SKM-1 (cell line): Measurements from ENCODE around the gene PIK3CG.
"Not testable (repeated sequence)": the region's sequence is repeated elsewhere in the genome, so short reads cannot be mapped to it uniquely, and the experiment has no call there.

ENCODE experiments used
- DNase-seq: peaks from one replicate; lab custom pipeline; 2025; ENCODE audit not compliant: unreplicated experiment; lab: John Stamatoyannopoulos, UW

Gene PIK3CG

DNA sequence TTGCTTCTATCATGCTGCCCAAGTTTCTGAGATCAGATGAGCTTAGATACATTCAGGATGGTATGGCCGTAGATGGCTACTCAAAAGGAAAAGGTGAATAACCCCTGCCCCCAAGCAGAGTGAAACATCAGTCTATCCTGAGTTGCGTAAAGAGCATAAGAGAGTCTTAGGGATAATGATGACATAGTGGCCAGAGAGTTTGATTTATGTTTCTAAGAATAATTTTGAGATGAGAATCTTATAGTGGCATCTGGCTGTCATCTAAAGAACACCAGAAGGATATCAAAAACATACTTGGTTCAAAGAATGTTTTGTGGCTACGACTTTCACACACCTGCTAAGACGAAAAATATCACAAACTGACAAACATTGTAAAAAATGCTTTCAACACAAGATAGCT, 20.6 kb downstream of the PIK3CG start:
- no peak for DNase-seq

DNA sequence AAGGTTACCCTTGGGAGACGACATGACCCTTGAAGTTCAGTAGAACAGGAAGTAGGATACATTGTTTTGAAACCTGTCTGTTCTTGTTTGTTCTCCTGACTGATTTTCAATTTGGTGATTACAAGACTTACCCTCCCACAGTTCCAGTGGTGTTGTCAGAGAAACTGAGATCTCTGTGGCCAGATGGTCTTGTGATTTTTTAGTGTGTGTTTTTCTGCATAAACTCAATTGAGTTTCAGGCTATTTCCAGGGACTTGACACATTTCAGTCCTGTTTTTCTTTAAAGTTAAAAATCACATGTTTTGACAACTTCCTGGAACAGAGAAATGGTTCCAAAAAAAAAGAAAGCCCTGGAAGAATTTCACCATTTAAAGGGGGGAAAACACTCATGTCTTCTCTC, 22.3 kb downstream of the PIK3CG start:
- no peak for DNase-seq

DNA sequence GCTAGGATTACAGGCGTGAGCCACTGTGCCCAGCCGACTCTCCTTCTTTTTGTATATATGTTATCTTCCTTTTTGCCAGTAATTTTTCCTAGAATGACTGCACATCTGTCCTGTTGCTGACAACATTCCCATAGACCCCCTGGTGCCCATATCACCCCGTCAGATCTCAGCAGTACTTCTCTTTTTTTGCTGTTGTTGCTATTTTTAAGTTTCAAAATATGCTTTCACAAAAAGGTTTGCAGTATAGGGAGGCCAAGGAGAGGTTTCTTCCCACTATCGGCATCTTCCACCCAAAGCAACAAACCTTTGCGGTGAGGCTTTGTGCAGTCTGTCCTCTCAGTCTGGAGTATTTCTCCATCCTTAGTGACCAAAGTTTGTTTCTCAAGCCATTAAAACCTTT, 23.1 kb downstream of the PIK3CG start:
- DNase-seq = no peak

DNA sequence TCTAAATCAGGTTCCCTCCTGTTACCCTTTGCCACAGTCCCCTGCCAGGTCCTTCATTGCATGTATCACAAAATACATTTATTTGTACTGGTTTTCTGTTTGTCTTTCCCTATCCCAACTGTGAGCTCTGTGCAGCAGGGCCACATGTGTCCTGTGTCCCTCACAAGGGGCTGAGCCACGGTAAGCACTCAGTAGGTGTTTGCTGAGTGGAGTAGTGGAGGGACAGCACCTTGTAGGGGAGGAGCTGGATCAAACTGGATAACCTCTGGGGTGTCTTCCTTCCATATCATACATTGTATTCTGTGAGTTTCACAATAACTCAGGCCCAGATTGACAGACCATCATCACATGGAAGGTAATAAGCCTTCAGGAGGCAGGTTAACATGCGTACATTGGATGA, 25.9 kb downstream of the PIK3CG start:
- no peak for DNase-seq

DNA sequence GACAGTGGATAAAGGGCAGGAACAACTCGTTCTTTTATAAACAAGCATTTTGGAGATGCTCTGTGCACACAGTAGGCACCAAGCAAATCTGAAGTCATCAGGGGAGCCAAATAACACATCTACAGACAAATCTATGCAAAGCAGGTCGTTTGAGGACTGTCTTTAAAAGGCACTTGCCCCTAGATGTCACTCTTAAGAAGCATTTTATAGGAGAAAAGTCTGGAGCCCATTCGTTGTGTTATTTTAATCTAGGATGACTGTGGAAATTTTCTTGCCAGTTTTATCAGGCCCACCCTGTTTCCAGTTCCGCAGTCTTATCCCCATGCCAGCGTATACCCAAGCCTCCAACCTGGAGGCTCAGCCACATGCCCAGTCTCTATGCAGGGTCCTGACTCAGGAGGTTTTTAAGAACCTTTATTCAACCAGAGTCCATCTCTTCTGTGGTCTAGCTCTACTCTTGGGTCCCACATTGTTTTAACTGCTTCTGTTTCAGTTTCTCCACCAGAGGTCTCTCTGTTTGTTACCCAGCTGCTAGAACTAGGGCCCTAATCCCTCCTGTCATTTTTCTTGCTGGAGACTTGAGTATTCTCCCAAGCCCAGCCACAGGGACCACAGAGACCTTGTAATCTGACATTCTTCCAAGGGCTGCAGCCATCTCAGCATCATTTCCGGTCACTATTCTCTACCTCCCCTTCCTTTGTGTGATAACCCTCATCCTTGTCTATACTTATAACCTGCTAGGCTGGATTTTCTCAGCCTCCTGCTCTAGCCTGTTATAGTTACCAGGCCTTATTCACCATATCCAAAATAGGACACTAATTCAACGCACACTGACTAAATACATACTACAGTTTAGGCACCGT, 26.7 kb downstream of the PIK3CG start:
- DNase-seq = no peak

DNA sequence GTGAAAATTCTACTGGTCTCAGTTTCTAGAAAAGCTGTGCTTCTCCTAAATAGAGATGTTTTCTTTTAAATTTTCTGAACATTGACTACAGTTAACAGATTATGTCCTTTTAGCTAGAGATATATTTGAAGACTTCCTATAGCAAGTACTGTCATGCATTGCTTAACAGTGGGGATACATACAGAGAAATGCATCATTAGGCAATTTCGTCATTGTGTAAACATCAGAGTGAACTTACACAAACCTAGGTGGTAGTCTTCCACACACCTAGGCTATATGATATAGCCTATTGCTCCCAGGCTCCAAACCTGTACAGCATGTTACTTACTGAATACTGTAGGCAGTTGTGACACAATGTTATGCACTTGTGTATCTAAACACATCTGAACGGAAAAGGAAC, 28.5 kb downstream of the PIK3CG start:
- DNase-seq = no peak

DNA sequence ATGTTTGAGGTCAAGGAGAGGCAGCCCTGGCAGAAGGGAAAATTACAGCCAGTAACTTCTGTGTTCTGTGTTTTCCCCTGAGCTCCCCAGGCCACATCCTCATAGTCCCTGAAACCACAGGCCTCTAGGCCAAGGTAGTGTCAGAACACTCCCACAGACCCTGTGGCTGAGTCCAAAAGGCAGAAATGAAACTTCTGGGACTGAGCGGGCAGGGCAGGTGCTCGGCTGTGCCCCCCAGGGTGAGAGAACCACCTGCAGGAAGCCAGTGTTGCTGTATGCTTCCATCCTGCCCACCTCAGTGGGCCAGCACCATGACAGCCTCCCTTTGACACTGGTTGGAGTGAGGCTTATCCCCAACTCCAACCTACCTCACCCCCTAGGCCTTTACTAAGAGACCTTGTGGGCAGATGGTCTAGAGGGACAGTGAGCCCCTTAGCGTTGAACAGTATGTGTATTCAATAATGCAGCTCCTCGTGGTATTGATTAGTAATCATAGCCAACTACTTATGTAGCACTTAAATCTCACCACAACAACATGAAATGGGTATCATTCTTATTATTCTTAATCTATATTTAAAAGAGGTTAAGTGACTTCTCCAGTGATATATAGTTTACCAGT, 30.3 kb downstream of the PIK3CG start:
- DNase-seq = peak; percentile 80

DNA sequence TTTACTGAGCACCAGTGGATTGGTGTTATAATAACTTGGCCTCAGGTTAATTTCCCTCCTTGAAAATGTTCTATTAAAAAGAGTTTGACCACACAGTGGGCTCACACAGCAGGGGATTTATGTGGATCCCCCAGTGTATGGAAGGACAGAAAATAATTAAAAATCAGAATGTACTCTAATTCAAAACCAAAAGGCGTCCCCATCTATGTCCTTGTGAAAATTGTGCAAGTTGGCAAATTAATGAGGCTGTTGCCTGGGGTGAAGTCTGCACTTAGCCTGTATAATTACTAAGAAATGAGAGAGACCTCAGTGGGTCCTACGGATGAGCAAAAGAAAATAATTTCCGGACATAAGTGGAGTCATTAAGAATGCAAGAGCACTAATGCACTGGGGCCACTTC, 31.1 kb downstream of the PIK3CG start:
- no peak for DNase-seq

DNA sequence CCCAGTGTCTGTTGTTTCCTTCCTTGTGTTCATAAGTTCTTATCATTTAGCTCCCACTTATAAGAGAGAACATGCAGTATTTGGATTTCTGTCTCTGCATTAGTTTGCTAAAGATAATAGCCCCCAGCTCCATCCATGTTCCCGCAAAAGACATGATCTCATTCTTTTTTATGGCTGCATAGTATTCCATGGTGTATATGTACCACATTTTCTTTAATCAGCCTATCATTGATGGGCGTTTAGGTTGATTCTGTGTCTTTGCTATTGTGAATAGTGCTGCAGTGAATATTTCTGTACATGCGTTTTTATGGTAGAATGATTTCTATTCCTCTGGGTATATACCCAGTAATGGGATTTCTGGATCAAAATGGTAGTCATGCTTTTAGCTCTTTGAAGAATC, 32.5 kb downstream of the PIK3CG start:
- DNase-seq = not testable (repeated sequence)

DNA sequence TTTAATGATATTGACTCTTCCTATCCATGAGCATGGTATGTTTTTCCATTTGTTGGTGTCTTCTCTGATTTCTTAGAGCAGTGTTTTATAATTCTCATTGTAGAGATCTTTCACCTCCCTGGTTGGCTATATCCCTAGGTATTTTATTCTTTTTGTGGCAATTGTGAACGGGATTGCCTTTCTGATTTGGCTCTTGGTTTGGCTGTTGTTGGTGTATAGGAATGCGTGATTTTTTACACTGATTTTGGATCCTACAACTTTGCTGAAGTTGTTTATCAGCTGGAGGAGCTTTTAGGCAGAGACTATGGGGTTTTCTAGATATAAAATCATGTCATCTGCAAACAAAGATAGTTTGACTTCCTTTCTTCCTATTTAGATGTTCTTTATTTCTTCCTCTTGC, 33.9 kb downstream of the PIK3CG start:
- DNase-seq = not testable (repeated sequence)

DNA sequence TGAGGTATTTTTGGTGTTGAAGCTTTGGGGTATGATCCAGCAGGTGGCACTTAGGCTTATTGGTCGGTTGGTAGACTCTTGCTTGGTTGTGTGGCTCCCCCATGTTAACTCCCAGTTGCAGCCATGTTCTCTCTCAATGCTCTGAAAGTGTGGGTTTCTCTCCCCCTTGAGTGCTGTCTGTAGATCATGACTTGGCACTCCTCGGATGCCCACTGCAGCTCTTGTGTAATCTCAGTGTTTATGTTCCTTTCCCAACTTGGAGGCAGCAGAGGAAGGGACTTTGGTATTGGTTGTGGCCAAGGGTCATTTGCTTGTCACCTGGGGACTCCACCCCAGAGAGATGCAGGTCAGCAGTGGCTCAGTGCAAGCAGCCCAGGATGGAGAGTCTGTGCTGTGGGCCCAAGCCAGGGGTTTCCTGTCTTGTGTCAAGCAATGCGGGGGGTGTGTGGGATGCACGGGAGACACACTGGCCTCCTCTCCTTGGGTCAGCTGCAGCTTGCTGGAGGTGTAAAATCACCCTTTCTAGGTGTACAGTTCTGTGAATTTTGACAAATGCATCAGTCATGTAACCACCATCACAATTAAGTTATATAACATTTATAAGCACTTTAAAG, 36.9 kb downstream of the PIK3CG start:
- no peak for DNase-seq

DNA sequence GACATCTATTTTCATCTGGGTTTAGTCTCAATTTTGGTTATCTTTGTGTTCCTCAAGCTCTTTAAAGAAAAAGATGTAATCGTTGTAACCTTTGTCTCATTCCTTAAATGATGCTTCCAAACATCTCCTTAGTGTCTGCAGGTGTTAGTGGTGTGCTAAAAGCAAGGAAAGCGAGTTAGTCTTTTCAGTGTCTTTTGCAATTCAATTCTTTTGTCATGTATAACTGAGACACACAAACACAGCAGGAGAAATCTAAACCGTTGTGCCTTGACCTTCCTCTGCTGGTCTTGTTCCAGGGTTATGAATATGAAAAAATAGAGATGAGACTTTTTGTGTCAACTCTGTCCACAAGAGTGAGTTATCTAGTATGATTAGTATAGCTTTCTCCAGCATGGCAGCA, 40.7 kb downstream of the PIK3CG start:
- DNase-seq = no peak

DNA sequence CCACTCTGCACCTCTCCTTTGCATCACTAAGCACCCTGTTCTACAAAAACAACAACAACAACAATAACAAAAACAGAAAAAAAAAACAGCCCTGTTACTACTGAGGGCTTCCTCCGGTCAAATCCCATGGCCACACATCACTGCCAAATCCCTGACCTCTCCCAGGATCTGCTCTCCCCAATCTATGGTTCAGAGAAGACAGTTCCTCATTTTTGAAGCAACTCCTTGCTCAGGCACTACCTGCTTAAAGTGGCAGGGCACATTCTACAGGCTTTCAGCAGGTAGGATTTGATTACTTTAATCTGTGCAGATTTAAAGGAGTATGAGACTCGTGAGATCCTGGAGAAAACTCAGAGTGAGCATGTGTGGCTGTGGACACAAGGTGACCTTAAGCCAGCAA, 46.9 kb downstream of the PIK3CG start:
- DNase-seq = no peak

DNA sequence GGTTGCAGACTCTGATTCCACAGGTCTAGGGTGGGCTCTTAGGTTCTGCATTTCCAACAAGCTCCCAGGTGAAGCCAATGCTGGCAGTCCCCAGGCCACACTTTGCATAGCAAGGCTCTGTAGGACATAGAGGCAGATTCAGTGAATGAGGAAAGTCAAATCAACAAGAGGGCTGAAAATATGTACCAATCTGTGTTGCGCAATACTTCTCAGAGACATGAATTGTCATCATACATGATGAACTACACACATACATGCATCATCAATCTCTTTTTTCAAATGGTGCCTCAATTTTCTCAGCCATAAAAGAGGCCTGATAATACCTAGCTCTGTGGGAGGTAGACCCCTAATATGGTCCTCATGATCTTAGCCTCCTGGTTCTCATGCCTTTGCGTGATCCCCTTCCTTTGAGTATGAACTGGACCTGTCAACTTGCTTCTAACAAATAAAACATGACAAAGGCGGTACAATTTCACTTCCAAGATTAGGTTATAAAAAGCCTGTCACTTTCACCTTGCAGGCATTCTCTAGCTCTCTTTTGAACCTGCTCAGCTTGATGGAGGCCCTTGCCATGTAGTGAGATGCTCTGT, 49.0 kb downstream of the PIK3CG start:
- DNase-seq = no peak

DNA sequence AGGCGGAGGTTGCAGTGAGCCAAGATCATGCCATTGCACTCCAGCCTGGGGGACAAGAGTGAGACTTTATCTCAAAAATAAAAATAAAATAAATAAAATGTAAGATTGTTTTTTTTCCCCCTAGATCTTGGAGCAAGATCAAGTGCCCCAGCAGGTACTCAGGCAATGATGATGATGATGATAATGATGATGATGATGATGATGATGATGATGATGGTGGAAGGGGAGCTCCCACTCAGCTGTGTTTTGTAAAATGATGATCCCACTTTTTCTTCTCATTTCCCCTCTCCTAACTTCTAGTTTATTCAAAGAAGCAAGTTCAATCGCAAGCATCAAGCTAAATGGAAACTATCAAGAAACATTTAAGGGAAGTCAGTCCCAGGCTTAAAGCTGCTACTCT, 50.3 kb downstream of the PIK3CG start:
- DNase-seq = no peak

DNA sequence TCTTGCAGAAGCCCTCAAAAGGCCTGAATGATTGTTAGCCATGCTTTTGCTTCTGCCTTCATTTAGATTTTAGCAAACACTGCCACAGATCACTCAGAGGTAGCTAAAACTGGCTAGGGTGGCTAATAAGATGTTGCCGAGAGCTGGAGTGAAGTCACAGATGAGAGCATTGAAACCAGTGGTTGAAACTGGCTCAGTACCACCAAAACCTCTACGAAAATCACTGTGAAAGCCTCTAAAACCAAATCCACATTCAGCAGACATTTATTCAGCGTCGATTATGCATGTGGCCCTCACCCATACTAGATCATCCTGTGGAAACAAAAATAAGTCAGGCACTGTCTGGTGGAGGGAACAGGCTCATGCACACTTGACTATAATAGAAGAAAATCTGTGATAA, 50.8 kb downstream of the PIK3CG start:
- no peak for DNase-seq

DNA sequence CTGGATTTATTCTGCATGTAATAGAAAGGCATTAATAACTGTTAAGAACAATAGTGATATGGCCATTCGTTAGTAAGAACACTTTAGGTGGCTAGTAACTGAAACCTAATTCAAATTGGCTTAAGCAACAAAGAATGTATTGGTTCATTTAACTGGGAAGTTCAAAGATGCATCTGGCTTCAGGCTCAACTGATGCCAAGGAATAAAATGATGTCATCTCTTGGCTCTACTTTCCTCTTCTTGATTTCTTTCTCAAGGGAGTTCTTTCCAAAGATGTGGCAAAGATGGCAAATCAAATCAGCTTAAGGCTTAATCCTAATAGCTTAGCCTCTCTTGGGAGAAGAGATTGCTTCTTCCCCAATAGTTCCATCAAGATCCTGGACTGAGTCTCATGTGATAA, 51.6 kb downstream of the PIK3CG start:
- DNase-seq = no peak

DNA sequence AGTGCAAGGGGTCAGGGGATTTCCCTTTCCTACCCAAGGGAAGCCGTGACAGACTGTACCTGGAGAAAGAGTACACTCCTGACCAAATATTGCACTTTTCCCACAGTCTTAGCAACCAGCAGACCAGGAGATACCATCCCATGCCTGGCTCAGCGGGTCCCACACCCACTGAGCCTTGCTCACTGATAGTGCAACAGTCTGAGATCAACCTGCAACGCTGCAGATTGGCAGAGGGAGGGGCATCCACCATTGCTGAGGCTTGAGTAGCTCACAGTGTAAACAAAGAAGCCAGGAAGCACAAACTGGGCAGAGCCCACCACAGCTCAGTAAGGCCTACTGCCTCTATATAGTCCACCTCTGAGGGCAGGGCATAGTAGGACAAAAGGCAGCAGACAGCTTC, 53.9 kb downstream of the PIK3CG start:
- DNase-seq = no peak

DNA sequence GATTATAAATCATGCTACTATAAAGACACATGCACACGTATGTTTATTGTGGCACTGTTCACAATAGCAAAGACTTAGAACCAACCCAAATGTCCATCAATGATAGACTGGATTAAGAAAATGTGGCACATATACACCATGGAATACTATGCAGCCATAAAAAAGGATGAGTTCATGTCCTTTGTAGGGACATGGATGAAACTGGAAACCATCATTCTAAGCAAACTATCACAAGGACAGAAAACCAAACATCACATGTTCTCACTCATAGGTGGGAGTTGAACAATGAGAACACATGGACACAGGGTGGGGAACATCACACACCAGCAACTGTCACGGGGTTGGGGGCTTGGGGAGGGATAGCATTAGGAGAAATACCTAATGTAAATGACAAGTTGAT, 59.4 kb downstream of the PIK3CG start:
- not testable (repeated sequence) for DNase-seq

DNA sequence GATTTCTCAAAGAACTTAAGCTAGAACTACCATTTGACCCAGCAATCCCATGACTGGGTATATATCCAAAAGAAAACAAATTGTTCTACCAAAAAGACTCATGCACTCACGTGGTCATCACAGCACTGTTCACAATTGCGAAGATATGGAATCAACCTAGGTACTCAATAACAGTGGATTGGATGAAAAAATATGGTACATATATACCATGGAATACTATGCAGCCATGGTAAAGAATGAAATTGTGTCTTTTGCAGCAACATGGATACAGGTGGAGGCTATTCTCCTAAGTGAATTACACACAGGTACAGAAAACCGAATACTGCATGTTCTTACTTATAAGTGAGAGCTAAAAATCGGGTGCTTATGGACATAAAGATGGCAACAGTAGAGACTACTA, 61.8 kb downstream of the PIK3CG start:
- DNase-seq = no peak

DNA sequence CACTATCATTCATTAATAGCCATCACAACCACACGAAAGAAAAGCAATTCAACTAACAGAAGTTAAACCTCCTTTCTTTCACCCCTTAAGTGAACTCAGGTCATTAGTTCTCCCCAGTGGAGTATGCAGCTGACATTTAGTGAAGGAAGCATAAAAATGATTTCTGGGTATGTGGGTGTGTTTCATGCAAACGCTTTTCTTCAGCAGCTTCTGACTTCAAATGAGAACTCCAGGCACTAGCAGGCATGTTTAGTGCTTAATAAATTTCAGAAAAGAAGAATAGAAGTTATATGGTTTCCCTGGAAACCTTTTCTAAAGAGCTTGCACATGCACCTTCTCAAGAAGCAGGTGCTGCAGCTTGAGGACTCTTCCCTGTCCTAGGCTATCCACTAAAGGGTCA, 62.5 kb downstream of the PIK3CG start:
- no peak for DNase-seq

DNA sequence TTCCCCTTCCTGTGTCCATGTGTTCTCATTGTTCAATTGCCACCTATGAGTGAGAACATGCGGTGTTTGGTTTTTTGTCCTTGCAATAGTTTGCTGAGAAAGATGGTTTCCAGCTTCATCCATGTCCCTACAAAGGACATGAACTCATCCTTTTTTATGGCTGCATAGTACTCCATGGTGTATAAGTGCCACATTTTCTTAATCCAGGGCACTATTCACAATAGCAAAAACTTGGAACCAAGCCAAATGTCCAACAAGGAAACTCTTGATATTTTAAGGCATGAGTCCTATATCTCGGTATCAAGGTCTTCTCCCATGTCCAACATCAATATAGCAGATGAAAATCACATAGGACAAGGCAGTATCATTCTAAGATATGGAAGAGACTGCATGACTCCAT, 64.5 kb downstream of the PIK3CG start:
- DNase-seq = not testable (repeated sequence)
